HepG2 (cell line): ENCODE data around the gene MYO1E. TPM values are rescaled to one million over a fixed set of nuclear protein-coding genes. Genes with fewer than 3 reads are reported as not detected.

Experiments used
- BRF2 ChIP-seq: sonication (generic); formaldehyde crosslinking; IDR thresholded peaks from 2 replicates; pipeline ENCODE4 v1.8.1; 2022; ENCODE audit warnings: mild to moderate bottlenecking, missing genetic modification reagents
- CAMTA2 ChIP-seq: sonication (generic); formaldehyde crosslinking; IDR thresholded peaks from 2 replicates; pipeline ENCODE4 v1.4.0; 2020; ENCODE audit warnings: mild to moderate bottlenecking, missing genetic modification reagents, borderline replicate concordance
- DPF2 ChIP-seq: sonication (generic); formaldehyde crosslinking; IDR thresholded peaks from 2 replicates; pipeline ENCODE4 v1.4.0; 2020; ENCODE audit warnings: mild to moderate bottlenecking, low read depth, missing genetic modification reagents, borderline replicate concordance
- HMGXB3 ChIP-seq: sonication (generic); formaldehyde crosslinking; IDR thresholded peaks from 2 replicates; pipeline ENCODE4 v1.4.0; 2020; ENCODE audit warnings: missing genetic modification reagents, borderline replicate concordance
- NFKB2 ChIP-seq: sonication (generic); formaldehyde crosslinking; IDR thresholded peaks from 2 replicates; pipeline ENCODE4 v1.4.0; 2020; ENCODE audit warnings: missing genetic modification reagents, borderline replicate concordance
- RFX5 ChIP-seq: IDR thresholded peaks from 2 replicates; pipeline ENCODE4 v1.6.1; 2011; ENCODE audit warnings: low read depth, low read length, improper control_type of control experiment
- SKIL ChIP-seq: sonication (generic); formaldehyde crosslinking; IDR thresholded peaks from 2 replicates; pipeline ENCODE4 v1.8.0; 2022; ENCODE audit warnings: missing genetic modification reagents, mild to moderate bottlenecking, moderate library complexity, borderline replicate concordance
- SP1 ChIP-seq, 2 experiments: fragments of 450-650 bp in 1 of 2; sonication (generic) in 1 of 2; formaldehyde crosslinking in 1 of 2; IDR thresholded peaks; 2 replicates each; pipeline versions ENCODE4 v1.4.0 to v1.6.1; 2016 to 2020; ENCODE audit warnings: missing genetic modification reagents in 1 of 2
- SP140L ChIP-seq: sonication (generic); formaldehyde crosslinking; IDR thresholded peaks from 2 replicates; pipeline ENCODE4 v1.4.0; 2020; ENCODE audit warnings: missing genetic modification reagents, borderline replicate concordance
- THAP9 ChIP-seq: sonication (generic); formaldehyde crosslinking; IDR thresholded peaks from 2 replicates; pipeline ENCODE4; 2020; ENCODE audit warnings: missing genetic modification reagents, mild to moderate bottlenecking, borderline replicate concordance
- ZBTB7A ChIP-seq: sonication (generic); formaldehyde crosslinking; IDR thresholded peaks from 2 replicates; pipeline ENCODE4 v1.8.0; 2022; ENCODE audit warnings: mild to moderate bottlenecking, missing genetic modification reagents
- polyA plus RNA-seq, 8 experiments: library from polyadenylated mRNA; depleted of rRNA in 3 of 8; stranded (reverse) in 7 of 8; unstranded in 1 of 8; fragments of >200 nt; fragmentation: Illumina TruSeq in 4 of 8; extraction: Trizol in 4 of 8; gene quantifications; 2 replicates each; pipeline versions ENCODE4 v1.2.1 to v1.2.3, GENCODE V29; 2011 to 2016; ENCODE audit warnings: low read depth in 4 of 8, missing spikeins in 1 of 8, mixed read lengths in 1 of 8; ENCODE audit not compliant: insufficient read depth in 1 of 8
- total RNA-seq, 5 experiments: library from RNA; depleted of rRNA; stranded (reverse); fragments of >200 nt; fragmentation: Illumina TruSeq; extraction: Trizol; gene quantifications; 2 replicates each; pipeline ENCODE4 v1.2.3, GENCODE V29; 2016; ENCODE audit warnings: low read depth in 1 of 5

MYO1E gene
- total and polyA plus RNA-seq, 2 of the 13 experiments (the other 11 are each of a cell fraction or from before 2014, with no cell fraction given), result 15.7 to 25.1 TPM

GRCh38 chr15:59131969-59132562 lies 240.6 kb downstream of the MYO1E start (continued):
- TF ChIP-seq THAP9 (CRISPR knock-in tag), result no peak
- TF ChIP-seq CAMTA2 (CRISPR knock-in tag), result no peak
- TF ChIP-seq HMGXB3 (CRISPR knock-in tag), result no peak
- TF ChIP-seq NFKB2 (CRISPR knock-in tag), result no peak
- TF ChIP-seq SP140L, result no peak
- TF ChIP-seq BRF2 (CRISPR knock-in tag), result no peak
- TF ChIP-seq RFX5, result no peak
- TF ChIP-seq SKIL, result no peak
- no peak for TF ChIP-seq SP1 (IDR thresholded peaks at IDR 0.05)
- TF ChIP-seq SP1 (CRISPR knock-in tag; IDR thresholded peaks at IDR 0.05), result no peak
- TF ChIP-seq ZBTB7A (CRISPR knock-in tag), result no peak
- TF ChIP-seq DPF2 (CRISPR knock-in tag), result no peak
